Measurements from ENCODE around the gene LRRC4C. TPM values are rescaled to one million over a fixed set of nuclear protein-coding genes. Genes with fewer than 3 reads are reported as not detected.

The LRRC4C gene
- total RNA-seq, 1 experiment from 2014 or later, result 0.13 TPM

GRCh38 chr11:40567392-40567791, 892.1 kb downstream of the LRRC4C start:
- no peak for TF ChIP-seq CTCF (conservative IDR thresholded peaks at IDR 0.05)
- no peaks in the 10 kb centered on the region for H3K4me1 ChIP-seq (ENCODE audit: insufficient read depth, low read length)
- no CpG with 5 or more reads among the region's 1 CpG for WGBS (ENCODE audit: extremely low coverage, insufficient read length, low lambda C conversion rate)
- H4K20me1 ChIP-seq (ENCODE audit: control insufficient read depth, insufficient read depth, insufficient read length), result no peaks in the 10 kb centered on the region
- H3K4me2 ChIP-seq (ENCODE audit: insufficient read depth, insufficient read length, low read length), result no peak overlapping the region
- no peak overlapping the region for H2BK120ac ChIP-seq (ENCODE audit: low read depth, low read length, poor library complexity, severe bottlenecking)
- H2BK20ac ChIP-seq (ENCODE audit: low read depth, low read length, poor library complexity, severe bottlenecking), result no peak overlapping the region
- H3K4me3 Mint-ChIP-seq, result no peak overlapping the region
- H3K36me3 Mint-ChIP-seq (ENCODE audit: insufficient read depth in 1 of 3, low read depth in 3 of 3), result no peaks in the 10 kb centered on the region
- H3K27me3 Mint-ChIP-seq (ENCODE audit: low read depth), result no peaks in the 10 kb centered on the region
- no peak overlapping the region for H3K4ac ChIP-seq (ENCODE audit: low read depth, low read length)
- no peaks in the 10 kb centered on the region for H3K79me2 ChIP-seq (ENCODE audit: insufficient read depth, low read length)
- no peak overlapping the region for H3K23ac ChIP-seq (ENCODE audit: insufficient read length, low read depth, low read length)
- no peak overlapping the region for H2AFZ ChIP-seq (ENCODE audit: low read length)
- H3K79me1 ChIP-seq (ENCODE audit: insufficient read depth, low read depth, low read length, poor library complexity, severe bottlenecking), result no peaks in the 10 kb centered on the region
- 0 out of 4 replicates have a peak, but pooled peaks cover 0 to 2% of the 10 kb centered on the region in 2 experiments for H3K4me1 Mint-ChIP-seq
- no peak overlapping the region for H2BK12ac ChIP-seq (ENCODE audit: insufficient read length, low read depth, low read length)
- H3K9me3 Mint-ChIP-seq, result no peaks in the 10 kb centered on the region
- H3K9me3 ChIP-seq (ENCODE audit: control insufficient read depth, low read depth, low read length), result no peaks in the 10 kb centered on the region
- H3K18ac ChIP-seq (ENCODE audit: insufficient read length, low read depth, low read length), result no peak overlapping the region
- no peak overlapping the region for H3K27ac Mint-ChIP-seq
- H3T11ph ChIP-seq (ENCODE audit: low read length), result no peak overlapping the region
- no peak overlapping the region for H3K27ac ChIP-seq (ENCODE audit: insufficient read length, low read depth, low read length)
- no peak overlapping the region for H4K5ac ChIP-seq (ENCODE audit: insufficient read length, low read depth, low read length)
- H2BK5ac ChIP-seq (ENCODE audit: insufficient read length, low read length), result no peak overlapping the region
- DNase-seq, result no peak
- H3K14ac ChIP-seq (ENCODE audit: insufficient read depth, low read length), result no peak overlapping the region
- H2AK5ac ChIP-seq (ENCODE audit: insufficient read length, low read length), result no peak overlapping the region
- no peak overlapping the region for H3K56ac ChIP-seq (ENCODE audit: insufficient read length, low read depth, low read length)
- H3K23me2 ChIP-seq (ENCODE audit: insufficient read length, low read depth, low read length, poor library complexity, severe bottlenecking), result no peaks in the 10 kb centered on the region
- H2BK15ac ChIP-seq (ENCODE audit: low read depth, low read length), result no peak overlapping the region
- H4K91ac ChIP-seq (ENCODE audit: insufficient read length, low read depth, low read length), result no peak overlapping the region
- no peaks in the 10 kb centered on the region for H3K27me3 ChIP-seq (ENCODE audit: insufficient read depth, low read length)
- H4K8ac ChIP-seq (replicated peaks; ENCODE audit: insufficient read length, low read depth, low read length), result no peak overlapping the region
- H3K9ac ChIP-seq (ENCODE audit: extremely low read depth, insufficient read length, low read length), result no peak overlapping the region

Data from H9 (cell line).